ENCODE data around the gene GBGT1. TPM values are rescaled to one million over a fixed set of nuclear protein-coding genes. Genes with fewer than 3 reads are reported as not detected.
A peak's percentile ranks its signal among the peaks of the same experiment; 100 is the strongest.

Gene GBGT1
- total and polyA plus RNA-seq, 5 donors from 2014 or later: 0.67 to 1.6 (median 1.5) TPM; not detected in 2

DNA sequence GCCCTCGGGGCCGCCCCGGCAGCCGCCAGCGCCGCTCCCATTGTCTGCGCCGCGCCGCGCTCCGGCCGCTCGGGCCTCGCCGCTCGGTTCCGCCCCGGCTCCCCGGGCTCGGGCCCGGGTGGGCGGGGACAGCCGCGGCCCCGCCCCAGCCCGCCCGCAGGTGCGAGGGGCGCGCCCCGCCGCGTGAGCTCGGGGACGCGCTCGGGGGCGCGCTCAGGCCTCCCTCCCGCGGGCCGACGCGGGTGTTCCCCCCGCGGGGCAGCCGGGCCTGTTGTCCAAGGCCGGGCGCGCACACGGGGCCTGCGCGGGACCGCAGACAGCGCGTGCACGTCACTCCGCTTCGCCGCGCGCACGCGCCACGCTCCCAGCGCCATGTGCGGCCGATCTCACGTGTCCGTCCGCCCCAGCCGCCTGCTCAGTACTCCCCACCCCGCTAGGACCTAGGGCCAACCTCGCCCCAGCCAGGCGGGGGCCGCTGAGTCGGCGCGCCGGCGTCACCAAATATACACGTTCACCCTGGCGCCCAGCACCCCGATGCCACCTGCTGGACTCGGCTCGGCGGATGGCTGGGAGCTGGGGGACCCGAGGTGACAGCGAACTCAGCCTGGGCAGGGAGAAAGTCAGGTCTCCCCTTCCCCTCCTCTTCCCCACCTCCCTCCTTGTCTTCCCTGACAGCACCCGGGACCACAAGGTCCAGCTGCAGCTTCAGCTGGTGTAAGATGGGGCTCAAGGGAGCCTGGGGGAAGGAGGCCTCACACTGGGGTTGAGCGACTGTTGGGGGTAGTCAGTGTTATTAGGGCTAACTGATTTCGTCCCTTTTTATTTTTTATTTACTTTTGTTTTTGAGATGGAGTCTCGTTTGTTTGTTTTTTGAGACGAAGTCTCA lies 14.3 kb downstream of the GBGT1 start:
- Mint-ChIP-seq H3K36me3 (no peaks in the 10 kb centered on the region), H3K27me3 (no peaks in the 10 kb centered on the region), H3K9me3 (no peaks in the 10 kb centered on the region), H3K4me3 (peak overlapping the region; percentile 73 to 89 (median 82)), H3K27ac (peak overlapping the region; percentile 72 to 84 (median 81)), H3K4me1 (peaks cover 5 to 38% (median 15%) of the 10 kb centered on the region in 4 donors)
- Histone ChIP-seq H3K9me3 (ENCODE audit: control insufficient read depth in 2 of 2, low read length in 2 of 2) (no peaks in the 10 kb centered on the region), H3K27me3 (ENCODE audit: control insufficient read depth, insufficient read depth, low read length) (no peaks in the 10 kb centered on the region), H3K4me1 (ENCODE audit: control insufficient read depth, insufficient read depth, low read length, poor library complexity, severe bottlenecking) (peaks cover 43% of the 10 kb centered on the region), H3K36me3 (ENCODE audit: control insufficient read depth, insufficient read depth, low read length) (no peaks in the 10 kb centered on the region), H3K27ac (ENCODE audit: insufficient read depth, low read length, poor library complexity, severe bottlenecking) (peak overlapping the region; percentile 81), H3K4me3 (ENCODE audit: low read depth, low read length) (peak overlapping the region; percentile 52)
- ATAC-seq (ENCODE audit: low read depth in 2 of 2) (peak; percentile 67 to 70), DNase-seq (peak; percentile 78 to 92 (median 79))

DNA sequence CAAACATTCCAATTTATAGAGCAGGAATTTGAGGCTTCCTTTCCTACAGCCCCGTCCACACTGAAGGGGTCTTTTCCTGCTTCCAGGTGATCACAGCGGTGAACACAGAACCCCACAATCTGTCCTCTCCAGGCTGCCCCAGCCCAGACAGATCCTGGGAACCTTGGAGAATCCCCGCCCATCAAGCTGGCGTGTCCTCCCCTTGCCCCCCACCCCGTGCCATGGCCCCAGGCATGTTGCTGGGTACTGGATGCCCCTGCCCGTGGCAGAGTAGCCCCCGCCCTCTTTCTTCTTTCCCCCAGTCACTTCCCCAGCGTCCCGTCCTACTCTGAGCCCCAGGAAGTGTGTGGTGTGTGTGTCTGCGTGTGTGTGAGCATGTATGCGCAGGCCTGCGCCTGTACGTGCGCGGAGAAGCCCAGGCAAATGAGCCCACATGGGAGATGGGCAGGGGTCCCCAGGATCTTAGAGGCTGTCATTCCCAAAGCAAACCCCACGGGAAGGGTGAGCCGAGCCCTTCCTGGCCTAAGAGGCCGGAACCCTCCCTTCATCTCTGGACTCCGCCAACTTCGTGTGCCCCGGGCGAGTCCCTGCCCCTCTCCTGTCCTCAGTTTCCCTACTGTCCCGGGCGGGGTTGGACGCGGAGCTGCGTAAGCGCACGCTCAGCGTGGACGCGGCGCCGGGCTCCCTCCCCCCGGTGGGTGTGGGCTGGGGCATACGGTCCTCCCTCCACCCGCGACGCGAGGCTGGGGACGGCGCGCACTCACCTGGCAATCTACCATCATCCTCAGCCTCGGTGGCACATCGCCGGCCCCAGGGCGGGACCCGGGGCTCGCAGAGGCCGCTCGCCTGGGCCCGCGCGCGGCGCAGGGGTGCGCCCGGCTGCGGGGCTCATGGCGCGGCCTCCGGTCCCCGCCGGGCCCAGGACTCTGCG lies 15.2 kb downstream of the GBGT1 start:
- Histone ChIP-seq H3K4me3 (ENCODE audit: low read depth, low read length) (peak overlapping the region; percentile 74), H3K27me3 (ENCODE audit: control insufficient read depth, insufficient read depth, low read length) (no peaks in the 10 kb centered on the region), H3K4me1 (ENCODE audit: control insufficient read depth, insufficient read depth, low read length, poor library complexity, severe bottlenecking) (peaks cover 51% of the 10 kb centered on the region), H3K36me3 (ENCODE audit: control insufficient read depth, insufficient read depth, low read length) (no peaks in the 10 kb centered on the region), H3K9me3 (ENCODE audit: control insufficient read depth in 2 of 2, low read length in 2 of 2) (no peaks in the 10 kb centered on the region), H3K27ac (ENCODE audit: insufficient read depth, low read length, poor library complexity, severe bottlenecking) (peak overlapping the region; percentile 94)
- no peaks in the 10 kb centered on the region for H3K27me3 Mint-ChIP-seq
- ATAC-seq (ENCODE audit: low read depth in 2 of 2) (peak; percentile 19 to 30), DNase-seq (peak; percentile 55 to 74 (median 63))
- peaks cover 0 to 2% (median 0%) of the 10 kb centered on the region in 7 donors for H3K9me3 Mint-ChIP-seq
- no peaks in the 10 kb centered on the region for H3K36me3 Mint-ChIP-seq
- peak overlapping the region; percentile 89 to 99 (median 98) for H3K27ac Mint-ChIP-seq
- peaks cover 5 to 46% (median 21%) of the 10 kb centered on the region in 4 donors for H3K4me1 Mint-ChIP-seq
- H3K4me3 Mint-ChIP-seq: peak overlapping the region; percentile 88 to 96 (median 95)

DNA sequence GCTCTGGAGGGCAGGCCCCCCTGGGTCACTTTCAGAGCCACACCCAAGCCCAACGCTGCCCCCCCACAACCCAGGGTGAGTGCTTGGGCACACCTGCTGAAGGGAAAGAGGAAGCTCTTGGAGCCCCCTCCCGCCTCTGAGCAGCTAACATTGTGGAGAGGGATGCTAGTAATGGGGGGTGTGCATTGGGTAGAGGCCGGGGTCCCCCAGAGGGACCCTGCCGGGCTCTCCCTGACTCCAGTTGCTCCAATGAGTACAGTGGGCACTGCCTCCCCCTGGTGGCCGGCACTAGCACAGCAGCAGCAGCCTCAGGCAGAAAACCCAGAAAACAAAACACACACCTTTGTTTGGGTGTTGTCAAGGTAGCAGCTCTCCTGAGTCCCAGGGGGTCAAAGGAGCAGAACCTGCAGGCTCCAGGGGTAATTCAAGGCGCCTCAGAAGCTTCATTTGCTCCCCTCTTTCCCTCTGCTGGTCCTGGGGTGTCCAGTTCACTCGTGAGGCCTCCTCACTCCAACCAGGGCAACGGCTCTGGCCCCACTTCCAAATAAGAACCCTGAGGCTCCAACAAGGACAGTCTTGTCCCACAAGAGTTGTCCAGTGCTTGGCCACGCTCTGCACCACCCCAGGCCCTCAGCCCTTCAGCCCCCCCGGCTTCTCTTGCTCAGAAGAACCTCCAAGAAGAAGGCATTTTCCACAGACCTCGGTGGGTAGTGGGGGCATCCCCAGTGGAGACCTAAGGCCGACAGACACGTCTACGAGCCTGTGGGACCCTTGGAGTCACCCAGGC lies 16.1 kb downstream of the GBGT1 start:
- DNase-seq (peak; percentile 76 to 85 (median 79)), ATAC-seq (ENCODE audit: low read depth in 2 of 2) (peak; percentile 9 to 21)
- H3K4me1 ChIP-seq (ENCODE audit: control insufficient read depth, insufficient read depth, low read length, poor library complexity, severe bottlenecking): peaks cover 60% of the 10 kb centered on the region
- H3K9me3 Mint-ChIP-seq: peaks cover 0 to 2% (median 0%) of the 10 kb centered on the region in 7 donors
- peaks cover 5 to 54% (median 24%) of the 10 kb centered on the region in 4 donors for H3K4me1 Mint-ChIP-seq
- H3K36me3 ChIP-seq (ENCODE audit: control insufficient read depth, insufficient read depth, low read length): no peaks in the 10 kb centered on the region
- peak overlapping the region; percentile 88 to 96 (median 95) for H3K4me3 Mint-ChIP-seq
- no peaks in the 10 kb centered on the region for H3K36me3 Mint-ChIP-seq
- H3K9me3 ChIP-seq (ENCODE audit: control insufficient read depth in 2 of 2, low read length in 2 of 2): no peaks in the 10 kb centered on the region
- H3K27ac ChIP-seq (ENCODE audit: insufficient read depth, low read length, poor library complexity, severe bottlenecking): peak overlapping the region; percentile 94
- H3K4me3 ChIP-seq (ENCODE audit: low read depth, low read length): peak overlapping the region; percentile 74
- H3K27ac Mint-ChIP-seq: peak overlapping the region; percentile 86 to 99 (median 98)
- H3K27me3 Mint-ChIP-seq: no peaks in the 10 kb centered on the region
- H3K27me3 ChIP-seq (ENCODE audit: control insufficient read depth, insufficient read depth, low read length): no peaks in the 10 kb centered on the region

DNA sequence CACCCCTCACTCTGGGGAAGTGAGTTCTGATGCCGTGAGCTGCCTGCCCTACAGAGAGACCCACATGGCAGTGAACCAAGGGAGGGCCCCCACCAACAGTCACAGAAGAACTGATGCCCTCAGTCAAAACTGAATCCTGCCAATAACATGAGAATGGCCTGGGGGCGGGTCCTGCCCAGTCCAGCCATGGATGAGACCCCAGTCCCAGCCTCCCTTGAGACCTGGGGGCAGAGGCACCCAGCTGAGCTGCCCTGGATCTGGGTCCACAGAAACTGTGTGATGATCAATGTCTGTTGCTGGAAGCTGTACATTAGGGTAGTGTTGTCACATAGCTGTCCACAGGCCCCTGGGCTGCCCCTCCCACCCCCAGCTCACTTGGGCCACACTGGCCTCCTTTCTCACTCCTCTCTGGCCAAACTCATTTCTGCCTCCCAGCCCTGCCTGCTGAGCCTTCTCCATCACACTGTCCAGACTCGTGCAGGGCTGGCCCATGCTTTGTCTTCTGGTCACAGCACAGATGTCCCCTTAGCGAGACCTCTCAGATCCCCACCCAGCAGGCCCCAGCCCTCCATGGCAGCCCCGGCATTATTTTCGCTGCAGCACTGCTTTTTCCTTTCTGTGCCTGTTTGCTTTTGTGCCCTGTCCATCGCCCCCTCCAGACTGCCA lies 16.8 kb downstream of the GBGT1 start:
- Mint-ChIP-seq H3K27me3 (no peaks in the 10 kb centered on the region), H3K27ac (peak overlapping the region; percentile 86 to 99 (median 98)), H3K4me1 (peaks cover 5 to 61% (median 27%) of the 10 kb centered on the region in 4 donors), H3K36me3 (no peaks in the 10 kb centered on the region), H3K9me3 (peaks cover 0 to 2% (median 0%) of the 10 kb centered on the region in 7 donors), H3K4me3 (peak overlapping the region in 3 of 4 donors; percentile 88 to 96 (median 95))
- no peak overlapping the region for H3K4me3 ChIP-seq (ENCODE audit: low read depth, low read length)
- peaks cover 67% of the 10 kb centered on the region for H3K4me1 ChIP-seq (ENCODE audit: control insufficient read depth, insufficient read depth, low read length, poor library complexity, severe bottlenecking)
- H3K27ac ChIP-seq (ENCODE audit: insufficient read depth, low read length, poor library complexity, severe bottlenecking): peak overlapping the region; percentile 94
- ATAC-seq (ENCODE audit: low read depth in 2 of 2) (no peak), DNase-seq (no peak)
- no peaks in the 10 kb centered on the region for H3K36me3 ChIP-seq (ENCODE audit: control insufficient read depth, insufficient read depth, low read length)
- no peaks in the 10 kb centered on the region for H3K27me3 ChIP-seq (ENCODE audit: control insufficient read depth, insufficient read depth, low read length)
- H3K9me3 ChIP-seq (ENCODE audit: control insufficient read depth in 2 of 2, low read length in 2 of 2): no peaks in the 10 kb centered on the region

DNA sequence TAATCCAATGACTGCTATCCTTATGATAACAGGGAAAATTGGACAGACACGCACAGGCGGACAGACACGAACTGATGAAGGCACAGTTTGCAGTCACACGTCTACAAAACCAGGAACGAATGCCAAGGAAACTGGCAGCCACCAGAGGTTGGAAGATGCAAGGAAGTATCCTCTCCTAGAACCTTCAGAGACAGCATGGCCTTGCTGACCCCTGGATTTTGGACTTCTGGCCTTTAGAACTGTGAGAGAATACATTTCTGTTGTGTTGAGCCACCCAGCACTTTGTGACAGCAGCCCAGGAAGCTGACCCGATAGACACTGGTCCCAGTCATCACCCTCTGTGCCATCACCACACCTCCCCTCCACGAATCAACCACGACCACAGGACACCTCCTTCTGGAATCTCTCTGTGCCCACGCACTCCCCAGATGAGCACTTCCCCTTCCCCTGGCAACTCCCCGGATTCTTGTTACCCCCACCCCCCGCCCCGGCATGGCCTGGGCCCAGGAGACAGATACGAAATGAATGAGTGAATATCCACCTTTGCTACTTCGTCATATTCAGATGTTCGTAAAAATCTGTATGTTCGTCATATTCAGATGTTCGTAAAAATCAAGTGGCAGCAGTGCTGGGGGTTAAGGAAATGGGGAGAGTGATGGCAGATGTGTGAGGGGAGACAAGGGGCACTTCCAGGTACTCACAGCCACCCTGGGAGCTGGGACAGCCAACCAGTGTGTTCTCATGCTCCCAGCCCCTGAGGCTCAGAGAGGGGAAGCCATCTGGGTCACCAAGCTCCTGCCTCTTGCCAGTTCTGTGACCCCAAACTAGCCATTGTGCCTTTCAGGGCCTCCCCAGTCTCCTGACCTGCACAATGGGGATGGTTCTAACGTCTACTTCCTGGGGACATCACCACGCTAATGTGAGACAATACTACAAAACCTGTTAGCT lies 18.5 kb downstream of the GBGT1 start:
- no peak for DNase-seq
- Histone ChIP-seq H3K27ac (ENCODE audit: insufficient read depth, low read length, poor library complexity, severe bottlenecking) (peak overlapping the region; percentile 98), H3K9me3 (ENCODE audit: control insufficient read depth in 2 of 2, low read length in 2 of 2) (no peaks in the 10 kb centered on the region), H3K4me1 (ENCODE audit: control insufficient read depth, insufficient read depth, low read length, poor library complexity, severe bottlenecking) (peaks cover 84% of the 10 kb centered on the region), H3K4me3 (ENCODE audit: low read depth, low read length) (peak overlapping the region; percentile 63), H3K27me3 (ENCODE audit: control insufficient read depth, insufficient read depth, low read length) (no peaks in the 10 kb centered on the region), H3K36me3 (ENCODE audit: control insufficient read depth, insufficient read depth, low read length) (no peaks in the 10 kb centered on the region)
- peaks cover 8 to 76% (median 31%) of the 10 kb centered on the region in 4 donors for H3K4me1 Mint-ChIP-seq
- peak overlapping the region; percentile 56 to 98 (median 96) for H3K27ac Mint-ChIP-seq
- no peaks in the 10 kb centered on the region for H3K27me3 Mint-ChIP-seq
- no peaks in the 10 kb centered on the region for H3K36me3 Mint-ChIP-seq
- peaks cover 0 to 2% (median 0%) of the 10 kb centered on the region in 7 donors for H3K9me3 Mint-ChIP-seq
- H3K4me3 Mint-ChIP-seq: peak overlapping the region; percentile 85 to 97 (median 92)
- no peak for ATAC-seq (ENCODE audit: low read depth in 2 of 2)
